ENCODE data around the gene COPS4.

Gene COPS4

DNA sequence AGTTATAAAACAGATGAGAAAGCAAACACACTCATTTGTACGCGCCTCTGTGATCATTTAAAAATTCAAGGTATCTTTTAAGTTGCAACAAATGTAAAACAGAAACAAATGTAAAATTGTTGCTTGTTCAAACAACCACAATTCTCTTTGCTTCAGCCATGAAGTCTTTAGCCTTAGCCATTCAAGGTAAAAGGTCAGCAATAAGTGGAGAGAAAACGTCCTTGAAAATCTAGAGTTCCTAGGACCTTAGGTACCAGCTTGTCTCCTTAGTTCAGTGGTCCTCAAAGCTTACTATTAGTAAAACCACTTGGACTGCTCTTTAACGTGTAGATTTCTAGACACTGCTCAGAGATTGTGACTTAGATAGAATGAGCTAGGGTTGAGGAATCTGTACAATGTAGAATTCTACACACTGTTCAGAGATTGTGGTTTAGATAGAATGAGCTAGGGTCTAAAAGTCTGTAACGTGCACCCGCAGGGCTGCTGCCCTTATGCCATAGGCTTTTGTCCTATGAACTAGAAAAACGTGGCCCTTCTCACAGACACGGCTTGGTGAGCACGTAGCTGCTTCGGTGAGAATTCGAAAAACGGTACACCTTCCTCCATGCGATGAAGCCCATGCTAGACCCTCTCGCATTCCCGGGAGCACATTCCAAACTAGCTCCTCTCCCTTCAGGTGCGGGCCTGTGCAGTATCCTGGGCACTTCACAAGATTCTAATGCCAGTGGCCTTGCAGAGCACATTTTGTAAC is 77.9 kb downstream of the COPS4 start:
- no peak overlapping the region for H3K4me3 ChIP-seq (ENCODE audit: low read depth, low read length)
- peak overlapping the region; percentile 96 for H2BK120ac ChIP-seq (ENCODE audit: insufficient read depth, low read length, poor library complexity)
- peak overlapping the region; percentile 55 for H4K8ac ChIP-seq (ENCODE audit: low read depth, low read length)

DNA sequence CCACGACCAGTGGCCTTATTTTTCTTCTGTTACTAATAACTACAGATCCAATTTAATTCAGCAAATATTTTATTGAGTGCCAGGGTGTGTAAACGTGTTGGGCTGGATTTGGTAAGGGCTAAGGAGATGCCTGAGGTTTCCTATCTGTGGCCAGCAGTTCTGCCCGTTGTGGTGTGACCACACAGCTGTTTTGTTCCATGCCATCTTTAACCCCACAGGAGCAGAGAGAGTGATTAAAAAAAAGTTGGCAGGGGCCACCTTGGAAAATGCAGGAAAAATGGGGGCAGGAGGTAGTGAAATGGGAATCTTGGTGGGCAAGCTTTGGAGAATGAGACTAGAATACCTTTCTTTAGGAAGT is 78.4 kb downstream of the COPS4 start:
- peak overlapping the region; percentile 96 for H2BK120ac ChIP-seq (ENCODE audit: insufficient read depth, low read length, poor library complexity)
- peaks cover 5 to 16% of the 10 kb centered on the region in 2 experiments for H3K4me1 ChIP-seq (ENCODE audit: control insufficient read depth in 1 of 2, insufficient read depth in 2 of 2, low read length in 2 of 2)
- DNase-seq: no peak
- H3K9me3 ChIP-seq (ENCODE audit: insufficient read depth, low read depth, low read length): peaks cover 1% of the 10 kb centered on the region
- H3K18ac ChIP-seq (ENCODE audit: low read length): peak overlapping the region; percentile 63
- peaks cover 5% of the 10 kb centered on the region for H3K79me2 ChIP-seq (ENCODE audit: control insufficient read depth, insufficient read depth, low read length, poor library complexity)
- no peak overlapping the region for H3K4me3 ChIP-seq (ENCODE audit: low read depth, low read length)
- peak overlapping the region; percentile 52 for H3K4me2 ChIP-seq (ENCODE audit: low read length)
- peak overlapping the region; percentile 13 for H3K9ac ChIP-seq (ENCODE audit: low read length)
- peak overlapping the region; percentile 81 for H4K8ac ChIP-seq (ENCODE audit: low read depth, low read length)
- H3K36me3 ChIP-seq (ENCODE audit: control insufficient read depth in 1 of 2, insufficient read depth in 2 of 2, low read length in 2 of 2): no peaks in the 10 kb centered on the region
- no CpG with 5 or more reads among the region's 3 CpGs for WGBS (ENCODE audit: extremely low coverage, insufficient coverage, insufficient read length)
- H2BK5ac ChIP-seq (ENCODE audit: low read depth, low read length, poor library complexity): peak overlapping the region; percentile 94
- H3K23ac ChIP-seq (ENCODE audit: low read length): no peak overlapping the region
- H2AK5ac ChIP-seq (ENCODE audit: low read length): no peak overlapping the region
- peak overlapping the region; percentile 77 for H3K27ac ChIP-seq (ENCODE audit: low read depth, low read length)
- no peaks in the 10 kb centered on the region for H3K27me3 ChIP-seq (ENCODE audit: insufficient read depth, low read length)
- no peak overlapping the region for H3K4ac ChIP-seq (ENCODE audit: low read depth, low read length)
- H2AFZ ChIP-seq (ENCODE audit: insufficient read depth, low read length, poor library complexity): no peak overlapping the region
- peak overlapping the region; percentile 90 for H3K14ac ChIP-seq (ENCODE audit: low read length)
- peaks cover 18% of the 10 kb centered on the region for H3K79me1 ChIP-seq (ENCODE audit: low read length)
- no peak overlapping the region for H4K12ac ChIP-seq (ENCODE audit: low read depth, low read length)
- peak overlapping the region; percentile 92 for H4K91ac ChIP-seq (ENCODE audit: low read depth, low read length)
- H2BK12ac ChIP-seq (ENCODE audit: low read length): peak overlapping the region; percentile 97

More for the DNA sequence above, 77.9 kb downstream of the COPS4 start:
- no peak overlapping the region for H2AFZ ChIP-seq (ENCODE audit: insufficient read depth, low read length, poor library complexity)
- no peak overlapping the region for H2AK5ac ChIP-seq (ENCODE audit: low read length)
- no peaks in the 10 kb centered on the region for H3K27me3 ChIP-seq (ENCODE audit: insufficient read depth, low read length)
- H3K4me2 ChIP-seq (ENCODE audit: low read length): peak overlapping the region; percentile 52
- no peaks in the 10 kb centered on the region for H3K36me3 ChIP-seq (ENCODE audit: control insufficient read depth in 1 of 2, insufficient read depth in 2 of 2, low read length in 2 of 2)
- peak; percentile 97 to 98 for DNase-seq
- peak overlapping the region; percentile 94 for H2BK5ac ChIP-seq (ENCODE audit: low read depth, low read length, poor library complexity)
- H3K18ac ChIP-seq (ENCODE audit: low read length): no peak overlapping the region
- no peak overlapping the region for H4K12ac ChIP-seq (ENCODE audit: low read depth, low read length)
- H4K91ac ChIP-seq (ENCODE audit: low read depth, low read length): peak overlapping the region; percentile 92
- no peak overlapping the region for H3K4ac ChIP-seq (ENCODE audit: low read depth, low read length)
- peaks cover 5% of the 10 kb centered on the region for H3K79me2 ChIP-seq (ENCODE audit: control insufficient read depth, insufficient read depth, low read length, poor library complexity)
- peaks cover 1% of the 10 kb centered on the region for H3K9me3 ChIP-seq (ENCODE audit: insufficient read depth, low read depth, low read length)
- H3K14ac ChIP-seq (ENCODE audit: low read length): no peak overlapping the region
- H3K79me1 ChIP-seq (ENCODE audit: low read length): peaks cover 18% of the 10 kb centered on the region
- H3K4me1 ChIP-seq (ENCODE audit: control insufficient read depth in 1 of 2, insufficient read depth in 2 of 2, low read length in 2 of 2): peaks cover 5 to 20% of the 10 kb centered on the region in 2 experiments
- WGBS (ENCODE audit: extremely low coverage, insufficient coverage, insufficient read length): no CpG with 5 or more reads among the region's 16 CpGs
- peak overlapping the region; percentile 97 for H2BK12ac ChIP-seq (ENCODE audit: low read length)
- no peak overlapping the region for H3K23ac ChIP-seq (ENCODE audit: low read length)
- no peak overlapping the region for H3K9ac ChIP-seq (ENCODE audit: low read length)
- peak overlapping the region; percentile 84 for H3K27ac ChIP-seq (ENCODE audit: low read depth, low read length)

DNA sequence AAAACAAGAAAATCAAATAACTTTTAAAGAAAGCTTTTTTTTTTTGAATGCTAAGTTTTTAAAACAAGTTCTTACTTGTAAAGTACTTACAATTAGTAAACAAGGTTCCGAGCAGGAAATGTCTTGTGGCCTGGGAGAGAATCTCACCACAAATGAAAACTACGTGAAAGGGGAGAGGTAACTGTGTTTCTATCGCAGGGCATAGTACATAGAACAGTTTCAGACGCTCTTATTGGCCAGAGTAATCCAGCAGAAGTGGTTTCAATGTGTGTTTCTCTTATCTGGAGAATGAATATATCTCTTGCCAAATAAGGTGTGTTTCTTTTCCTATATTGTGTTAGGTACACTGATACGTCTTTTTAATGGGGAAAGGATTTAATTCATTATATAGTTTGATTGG is 79.6 kb downstream of the COPS4 start, which contains the start of gene PLAC8:
Gene PLAC8 (minus strand): TSS at position 154 of the 400 bp plus-strand sequence. CDS start 6,808 bp downstream, outside the sequence.
- H4K91ac ChIP-seq (ENCODE audit: low read depth, low read length): peak within 1 kb of the TSS; percentile 92
- H3K27ac ChIP-seq (ENCODE audit: low read depth, low read length): peak within 1 kb of the TSS; percentile 78
- H3K27me3 ChIP-seq (ENCODE audit: insufficient read depth, low read length): no peaks in the 10 kb centered on the region
- H3K14ac ChIP-seq (ENCODE audit: low read length): peak within 1 kb of the TSS; percentile 90
- no peak within 1 kb of the TSS for H3K4ac ChIP-seq (ENCODE audit: low read depth, low read length)
- no peaks in the 10 kb centered on the region for H3K36me3 ChIP-seq (ENCODE audit: control insufficient read depth in 1 of 2, insufficient read depth in 2 of 2, low read length in 2 of 2)
- peak within 1 kb of the TSS; percentile 94 for H2BK5ac ChIP-seq (ENCODE audit: low read depth, low read length, poor library complexity)
- H3K18ac ChIP-seq (ENCODE audit: low read length): peak within 1 kb of the TSS; percentile 63
- H3K79me1 ChIP-seq (ENCODE audit: low read length): peaks cover 13% of the 10 kb centered on the region
- peaks cover 1% of the 10 kb centered on the region for H3K9me3 ChIP-seq (ENCODE audit: insufficient read depth, low read depth, low read length)
- H3K79me2 ChIP-seq (ENCODE audit: control insufficient read depth, insufficient read depth, low read length, poor library complexity): peaks cover 4% of the 10 kb centered on the region
- no peak within 1 kb of the TSS for H3K23ac ChIP-seq (ENCODE audit: low read length)
- H4K12ac ChIP-seq (ENCODE audit: low read depth, low read length): no peak within 1 kb of the TSS
- no peak within 1 kb of the TSS for H3K9ac ChIP-seq (ENCODE audit: low read length)
- no peak within 1 kb of the TSS for H2AK5ac ChIP-seq (ENCODE audit: low read length)
- no peak within 1 kb of the TSS for H2AFZ ChIP-seq (ENCODE audit: insufficient read depth, low read length, poor library complexity)
- DNase-seq: peak; percentile 62 to 82
- peak within 1 kb of the TSS; percentile 81 for H4K8ac ChIP-seq (ENCODE audit: low read depth, low read length)
- peak within 1 kb of the TSS; percentile 97 for H2BK12ac ChIP-seq (ENCODE audit: low read length)
- no CpG with 5 or more reads among the region's 5 CpGs for WGBS (ENCODE audit: extremely low coverage, insufficient coverage, insufficient read length)
- H3K4me2 ChIP-seq (ENCODE audit: low read length): peak within 1 kb of the TSS; percentile 52
- H2BK120ac ChIP-seq (ENCODE audit: insufficient read depth, low read length, poor library complexity): peak within 1 kb of the TSS; percentile 96
- H3K4me3 ChIP-seq (ENCODE audit: low read depth, low read length): no peak within 1 kb of the TSS
- peaks cover 5 to 12% of the 10 kb centered on the region in 2 experiments for H3K4me1 ChIP-seq (ENCODE audit: control insufficient read depth in 1 of 2, insufficient read depth in 2 of 2, low read length in 2 of 2)

DNA sequence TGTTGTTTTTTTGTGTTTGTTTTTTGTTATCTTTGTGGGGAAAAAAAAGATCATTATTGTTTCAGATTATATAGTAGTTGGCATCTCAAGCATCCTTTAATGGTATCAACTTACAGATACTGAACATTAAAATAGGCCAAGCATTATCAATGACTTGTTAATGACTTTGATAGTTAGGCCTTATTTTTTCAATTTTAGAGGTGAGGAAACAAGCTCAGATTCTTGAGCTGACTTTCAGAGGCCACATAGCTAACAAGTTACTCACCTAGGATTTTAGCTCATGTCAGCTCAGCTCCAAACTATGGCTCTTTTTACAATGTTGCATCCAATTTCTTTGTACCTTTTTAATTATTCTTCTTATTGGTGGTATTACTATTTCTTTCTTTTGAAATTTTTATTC is 80.0 kb downstream of the COPS4 start:
- no peak overlapping the region for H2BK12ac ChIP-seq (ENCODE audit: low read length)
- no peaks in the 10 kb centered on the region for H3K36me3 ChIP-seq (ENCODE audit: control insufficient read depth in 1 of 2, insufficient read depth in 2 of 2, low read length in 2 of 2)
- H3K9ac ChIP-seq (ENCODE audit: low read length): no peak overlapping the region
- no peak overlapping the region for H4K12ac ChIP-seq (ENCODE audit: low read depth, low read length)
- no peak overlapping the region for H3K14ac ChIP-seq (ENCODE audit: low read length)
- H3K18ac ChIP-seq (ENCODE audit: low read length): no peak overlapping the region
- H3K4me3 ChIP-seq (ENCODE audit: low read depth, low read length): no peak overlapping the region
- H3K4me1 ChIP-seq (ENCODE audit: control insufficient read depth in 1 of 2, insufficient read depth in 2 of 2, low read length in 2 of 2): peaks cover 5 to 12% of the 10 kb centered on the region in 2 experiments
- DNase-seq: peak in 1 of 2 donors; percentile 69
- no peak overlapping the region for H2AFZ ChIP-seq (ENCODE audit: insufficient read depth, low read length, poor library complexity)
- H3K79me1 ChIP-seq (ENCODE audit: low read length): peaks cover 9% of the 10 kb centered on the region
- H3K23ac ChIP-seq (ENCODE audit: low read length): no peak overlapping the region
- no peak overlapping the region for H4K8ac ChIP-seq (ENCODE audit: low read depth, low read length)
- no peak overlapping the region for H2BK5ac ChIP-seq (ENCODE audit: low read depth, low read length, poor library complexity)
- H3K27ac ChIP-seq (ENCODE audit: low read depth, low read length): no peak overlapping the region
- H2AK5ac ChIP-seq (ENCODE audit: low read length): no peak overlapping the region
- no peaks in the 10 kb centered on the region for H3K27me3 ChIP-seq (ENCODE audit: insufficient read depth, low read length)
- no peak overlapping the region for H2BK120ac ChIP-seq (ENCODE audit: insufficient read depth, low read length, poor library complexity)
- no peak overlapping the region for H3K4ac ChIP-seq (ENCODE audit: low read depth, low read length)
- H3K79me2 ChIP-seq (ENCODE audit: control insufficient read depth, insufficient read depth, low read length, poor library complexity): peaks cover 2% of the 10 kb centered on the region
- H4K91ac ChIP-seq (ENCODE audit: low read depth, low read length): no peak overlapping the region
- H3K4me2 ChIP-seq (ENCODE audit: low read length): no peak overlapping the region
- H3K9me3 ChIP-seq (ENCODE audit: insufficient read depth, low read depth, low read length): peaks cover 1% of the 10 kb centered on the region
